ENCODE data around the gene EME2. TPM values are rescaled to one million over a fixed set of nuclear protein-coding genes. Genes with fewer than 3 reads are reported as not detected.
"Not testable (repeated sequence)": the region's sequence is repeated elsewhere in the genome, so short reads cannot be mapped to it uniquely, and the experiment has no call there.

EME2 gene
- total RNA-seq, 2 experiments from 2014 or later: 22.3 to 34.6 TPM

DNA sequence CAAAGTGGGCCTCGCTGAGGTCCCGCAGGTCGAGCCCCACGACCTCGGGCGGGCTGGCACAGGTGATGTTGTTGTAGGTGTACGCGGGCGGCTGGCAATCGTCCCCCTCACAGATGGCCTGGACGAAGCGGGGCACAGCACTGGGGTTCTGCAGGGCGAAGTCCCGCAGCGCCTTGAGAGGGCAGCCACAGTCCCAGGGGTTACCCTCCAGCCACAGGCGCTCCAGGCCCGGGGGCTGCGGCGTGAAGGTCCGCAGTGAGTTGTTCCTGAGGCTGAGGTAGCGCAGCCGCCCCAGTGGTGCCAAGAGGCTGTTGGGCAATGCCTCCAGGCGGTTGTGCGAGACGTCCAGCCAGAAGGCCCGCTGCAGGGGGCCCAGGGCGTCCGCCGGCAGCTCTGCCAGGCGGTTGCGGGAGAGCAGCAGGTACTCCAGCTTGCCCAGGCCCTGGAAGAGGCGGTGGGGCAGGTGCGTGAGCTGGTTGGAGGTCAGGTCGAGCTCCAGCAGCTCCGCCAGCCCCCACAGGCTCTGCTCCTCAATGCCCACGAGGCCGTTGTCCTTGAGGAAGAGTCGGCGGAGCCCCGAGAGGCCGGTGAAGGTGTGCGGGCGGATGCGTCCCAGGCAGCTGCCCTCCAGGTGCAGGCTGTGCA lies 18.1 kb downstream of the EME2 start:
- H3K4me1 Mint-ChIP-seq: no peaks in the 10 kb centered on the region
- CTCF ChIA-PET: no interaction called here
- no peaks in the 10 kb centered on the region for H3K36me3 Mint-ChIP-seq
- ATAC-seq: no peak
- no peaks in the 10 kb centered on the region for H3K27me3 Mint-ChIP-seq
- no peak overlapping the region for H3K27ac Mint-ChIP-seq
- no peak overlapping the region for H3K4me3 Mint-ChIP-seq
- no peak for DNase-seq
- H3K9me3 Mint-ChIP-seq (ENCODE audit: low read depth): no peaks in the 10 kb centered on the region

DNA sequence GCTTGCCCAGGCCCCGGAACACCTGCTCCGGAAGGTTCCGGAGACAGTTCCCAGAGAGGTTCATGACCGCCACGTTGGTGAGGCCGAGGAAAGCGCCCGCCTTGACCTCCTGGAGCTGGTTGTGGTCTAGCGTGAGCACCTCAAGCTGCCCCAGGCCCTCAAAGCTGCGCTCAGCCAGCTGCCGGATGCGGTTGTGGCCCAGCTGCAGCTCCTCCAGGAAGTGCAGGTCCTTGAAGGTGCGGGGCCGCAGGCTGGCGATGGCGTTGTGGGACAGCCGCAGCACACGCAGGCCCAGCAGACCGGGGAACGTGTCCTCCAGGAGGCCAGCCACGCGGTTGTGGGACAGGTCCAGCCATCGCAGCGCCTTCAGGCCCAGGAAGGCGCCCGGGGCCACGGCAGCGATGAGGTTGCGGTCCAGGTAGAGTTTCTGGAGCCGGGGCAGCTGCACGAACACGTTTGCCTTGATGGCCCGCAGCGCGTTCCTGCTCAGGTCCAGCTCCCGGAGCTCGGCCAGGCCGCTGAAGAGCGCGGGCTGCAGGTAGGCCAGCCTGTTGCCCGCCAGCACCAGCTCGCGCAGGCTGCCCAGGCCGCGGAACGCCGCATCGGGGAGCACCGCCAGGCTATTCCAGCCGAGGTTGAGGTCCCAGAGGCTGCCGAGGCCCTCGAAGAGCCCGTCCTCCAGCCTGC lies 18.8 kb downstream of the EME2 start:
- CTCF ChIA-PET: no interaction called here
- ATAC-seq (no peak), DNase-seq (no peak)
- Mint-ChIP-seq H3K27me3 (no peaks in the 10 kb centered on the region), H3K27ac (no peak overlapping the region), H3K36me3 (no peaks in the 10 kb centered on the region), H3K4me1 (no peaks in the 10 kb centered on the region), H3K4me3 (no peak overlapping the region), H3K9me3 (ENCODE audit: low read depth) (no peaks in the 10 kb centered on the region)

- peaks cover under 1% of the 10 kb centered on the region for H3K36me3 Mint-ChIP-seq
- no peaks in the 10 kb centered on the region for H3K4me1 Mint-ChIP-seq
- DNase-seq: no peak
- H3K9me3 Mint-ChIP-seq (ENCODE audit: low read depth): peaks cover under 1% of the 10 kb centered on the region
- no peak for ATAC-seq
- H3K4me3 Mint-ChIP-seq: no peak overlapping the region
- CTCF ChIA-PET: no interaction called here
- no peak overlapping the region for H3K27ac Mint-ChIP-seq
- no peaks in the 10 kb centered on the region for H3K27me3 Mint-ChIP-seq
Measured at GRCh38 chr16:1791943-1792812, 19.6 kb downstream of the EME2 start.

GRCh38 chr16:1792836-1793577 lies 20.4 kb downstream of the EME2 start:
- DNase-seq (no peak), ATAC-seq (no peak)
- CTCF ChIA-PET: no interaction called here
- no peaks in the 10 kb centered on the region for H3K27me3 Mint-ChIP-seq
- no peak overlapping the region for H3K27ac Mint-ChIP-seq
- H3K4me1 Mint-ChIP-seq: no peaks in the 10 kb centered on the region
- no peak overlapping the region for H3K4me3 Mint-ChIP-seq
- peaks cover 2% of the 10 kb centered on the region for H3K36me3 Mint-ChIP-seq
- peaks cover 3% of the 10 kb centered on the region for H3K9me3 Mint-ChIP-seq (ENCODE audit: low read depth)

DNA sequence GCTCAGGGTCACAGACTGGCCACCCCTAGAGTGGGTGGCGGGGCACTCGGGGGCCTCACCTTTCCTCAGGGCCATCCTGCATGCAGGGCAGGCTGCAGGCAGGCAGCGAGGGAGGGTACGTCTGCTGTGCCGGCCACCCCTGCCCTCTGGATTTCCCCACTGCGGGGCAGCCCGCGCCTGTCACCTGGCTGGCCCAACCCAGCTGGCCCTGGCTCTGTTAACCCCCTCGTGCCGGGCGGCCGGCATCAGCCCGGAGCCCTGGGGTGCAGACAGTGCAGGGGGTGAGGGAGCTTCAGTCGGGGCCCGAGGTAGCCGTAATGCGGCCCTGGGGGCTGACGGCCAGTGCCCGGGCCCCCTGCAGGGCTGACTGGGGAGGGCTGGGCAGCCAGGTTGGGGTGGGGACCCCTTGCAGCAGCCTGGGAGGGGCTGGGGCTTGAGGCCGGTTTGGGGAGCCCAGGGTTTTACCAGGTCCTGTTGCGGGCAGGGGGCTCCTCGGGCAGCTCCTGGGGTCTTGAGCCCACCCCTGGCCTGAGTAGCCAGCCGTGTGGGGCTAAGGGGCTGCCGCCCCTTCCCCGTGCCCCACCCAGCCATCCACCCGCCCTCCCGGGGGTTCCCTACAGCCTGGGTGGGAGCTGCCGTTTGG lies 21.1 kb downstream of the EME2 start, which contains the start of gene IGFALS:
TSS of gene IGFALS (minus strand) at position 128 of the 643 bp plus-strand sequence. CDS start at position 75, 53 bp downstream.
- H3K27me3 Mint-ChIP-seq: no peaks in the 10 kb centered on the region

DNA sequence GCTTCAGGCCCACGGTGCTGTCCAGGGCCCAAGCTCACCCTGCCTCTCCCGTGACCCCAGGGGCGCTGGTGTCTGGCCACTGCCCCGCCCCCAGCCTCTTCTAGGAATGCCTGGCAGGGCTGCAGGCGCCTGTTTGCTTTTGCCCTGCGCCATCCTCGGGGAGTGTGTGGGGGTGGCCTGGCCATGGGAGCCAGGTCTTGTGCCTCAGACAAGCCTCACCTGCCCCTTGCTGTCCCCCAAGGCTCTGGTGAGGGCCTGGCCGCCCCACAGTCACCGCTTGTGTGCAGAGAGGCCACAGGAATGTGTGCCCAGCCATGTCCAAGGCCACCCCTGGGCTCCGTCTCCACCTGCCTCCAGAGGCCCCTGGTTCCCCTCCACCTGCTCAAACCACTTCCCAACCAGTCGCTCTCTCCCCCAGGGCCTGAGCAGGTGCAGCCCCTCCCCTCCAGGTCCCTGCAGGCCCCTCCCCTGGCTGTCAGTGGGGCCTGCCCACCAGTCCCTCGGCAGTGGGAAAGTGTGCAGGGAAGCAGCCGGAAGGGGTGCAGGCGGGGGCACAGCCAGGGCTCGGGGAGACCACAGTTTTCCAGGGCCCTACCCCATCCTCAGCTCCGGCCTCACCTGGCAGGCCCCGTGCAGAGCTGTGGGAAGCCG lies 21.7 kb downstream of the EME2 start:
- CTCF ChIA-PET: no interaction called here
- no peak overlapping the region for H3K4me3 Mint-ChIP-seq
- ATAC-seq: no peak
- no peak overlapping the region for H3K27ac Mint-ChIP-seq
- H3K27me3 Mint-ChIP-seq: no peaks in the 10 kb centered on the region
- H3K4me1 Mint-ChIP-seq: no peaks in the 10 kb centered on the region
- peaks cover 6% of the 10 kb centered on the region for H3K9me3 Mint-ChIP-seq (ENCODE audit: low read depth)
- no peak for DNase-seq
- H3K36me3 Mint-ChIP-seq: peaks cover 2% of the 10 kb centered on the region

More for the DNA sequence above, 21.1 kb downstream of the EME2 start, which contains the start of gene IGFALS:
- CTCF ChIA-PET: no interaction called here
- Mint-ChIP-seq H3K4me3 (no peak within 1 kb of the TSS), H3K27ac (no peak within 1 kb of the TSS), H3K9me3 (ENCODE audit: low read depth) (peaks cover 3% of the 10 kb centered on the region), H3K4me1 (no peaks in the 10 kb centered on the region), H3K36me3 (peaks cover 2% of the 10 kb centered on the region)
- DNase-seq (no peak), ATAC-seq (no peak)

GRCh38 chr16:1794908-1795666 lies 22.5 kb downstream of the EME2 start:
- Mint-ChIP-seq H3K36me3 (peaks cover 4% of the 10 kb centered on the region), H3K9me3 (ENCODE audit: low read depth) (peaks cover 8% of the 10 kb centered on the region), H3K27me3 (no peaks in the 10 kb centered on the region), H3K4me3 (no peak overlapping the region), H3K4me1 (no peaks in the 10 kb centered on the region), H3K27ac (no peak overlapping the region)
- CTCF ChIA-PET: no interaction called here
- ATAC-seq (no peak), DNase-seq (no peak)

DNA sequence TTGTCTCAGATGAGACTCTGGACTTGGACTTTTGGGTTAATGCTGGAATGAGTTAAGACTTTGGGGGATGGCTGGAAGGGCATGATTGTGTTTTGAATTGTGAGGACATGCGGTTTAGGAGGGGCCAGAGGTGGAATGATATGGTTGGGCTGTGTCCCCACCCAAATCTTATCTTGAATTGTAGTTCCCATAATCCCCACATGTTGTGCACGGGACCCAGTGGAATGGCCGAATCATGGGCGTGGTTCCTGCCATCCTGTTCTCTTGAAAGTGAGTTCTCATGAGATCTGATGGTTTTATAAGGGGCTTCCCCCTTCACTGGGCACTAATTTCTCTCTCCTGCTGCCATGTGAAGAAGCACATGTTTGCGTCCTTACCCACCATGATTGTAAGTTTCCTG lies 26.7 kb downstream of the EME2 start:
- H3K4me1 Mint-ChIP-seq, ATAC-seq, CTCF ChIA-PET, H3K4me3 Mint-ChIP-seq, H3K27me3 Mint-ChIP-seq, H3K27ac Mint-ChIP-seq, DNase-seq, H3K36me3 Mint-ChIP-seq: not testable (repeated sequence)
- H3K9me3 Mint-ChIP-seq (ENCODE audit: low read depth): peaks cover 13% of the 10 kb centered on the region

DNA sequence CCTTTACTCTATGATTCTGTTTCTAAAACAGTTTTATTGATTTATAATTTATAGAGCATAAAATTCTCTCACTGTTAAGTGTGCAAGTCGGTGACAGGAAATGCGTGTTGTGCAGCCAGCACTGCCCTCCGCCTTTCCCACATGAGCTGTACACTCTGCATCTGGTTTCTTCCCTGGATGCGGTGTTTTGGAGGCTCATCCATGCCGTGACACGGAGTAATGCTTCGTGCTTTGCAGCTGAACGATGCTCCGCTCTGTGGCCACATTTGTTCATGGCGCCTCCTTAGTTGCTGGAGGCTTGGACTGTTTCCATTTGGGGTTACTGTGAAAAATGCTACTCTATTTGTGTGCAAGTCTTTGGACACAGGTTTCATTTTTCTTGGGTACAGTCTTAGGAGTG lies 28.1 kb downstream of the EME2 start:
- peaks cover 12% of the 10 kb centered on the region for H3K36me3 Mint-ChIP-seq
- H3K27ac Mint-ChIP-seq: no peak overlapping the region
- H3K4me3 Mint-ChIP-seq: no peak overlapping the region
- CTCF ChIA-PET: no interaction called here
- no peaks in the 10 kb centered on the region for H3K27me3 Mint-ChIP-seq
- DNase-seq (no peak), ATAC-seq (no peak)
- H3K9me3 Mint-ChIP-seq (ENCODE audit: low read depth): peaks cover 13% of the 10 kb centered on the region
- H3K4me1 Mint-ChIP-seq: no peaks in the 10 kb centered on the region

- Mint-ChIP-seq H3K4me3 (no peak overlapping the region), H3K4me1 (no peaks in the 10 kb centered on the region), H3K9me3 (ENCODE audit: low read depth) (peaks cover 3% of the 10 kb centered on the region)
Measured at GRCh38 chr16:1807626-1808025, 35.0 kb downstream of the EME2 start.

DNA sequence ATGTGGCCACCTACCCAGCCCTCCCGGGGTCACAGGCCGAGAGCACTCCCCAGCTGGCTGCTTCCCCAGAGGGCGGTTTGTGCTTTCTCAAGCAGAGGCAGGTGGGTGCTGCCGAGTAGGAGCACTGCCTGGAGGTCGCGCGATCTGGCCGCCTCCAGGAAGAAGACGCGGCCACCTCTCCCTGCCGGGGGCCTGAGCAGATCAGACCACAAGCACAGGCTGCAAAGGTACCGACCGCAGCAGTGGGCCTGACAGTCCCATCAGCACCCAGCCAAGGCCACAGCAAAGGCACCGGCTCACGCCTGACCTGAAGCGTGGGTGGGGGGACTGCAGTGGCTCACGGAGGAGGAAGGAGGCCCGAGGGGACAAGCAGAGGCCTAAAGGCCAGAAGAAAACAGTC lies 36.1 kb downstream of the EME2 start:
- Mint-ChIP-seq H3K27ac (no peak overlapping the region), H3K36me3 (peaks cover 20% of the 10 kb centered on the region), H3K27me3 (no peaks in the 10 kb centered on the region), H3K4me1 (no peaks in the 10 kb centered on the region), H3K9me3 (ENCODE audit: low read depth) (peaks cover 3% of the 10 kb centered on the region), H3K4me3 (no peak overlapping the region)
- no peak for DNase-seq
- ATAC-seq: no peak
- CTCF ChIA-PET: no interaction called here

More at GRCh38 chr16:1807626-1808025, 35.0 kb downstream of the EME2 start:
- ATAC-seq (no peak), DNase-seq (no peak)
- no peaks in the 10 kb centered on the region for H3K27me3 Mint-ChIP-seq
- peaks cover 20% of the 10 kb centered on the region for H3K36me3 Mint-ChIP-seq
- CTCF ChIA-PET: no interaction called here
- no peak overlapping the region for H3K27ac Mint-ChIP-seq

DNA sequence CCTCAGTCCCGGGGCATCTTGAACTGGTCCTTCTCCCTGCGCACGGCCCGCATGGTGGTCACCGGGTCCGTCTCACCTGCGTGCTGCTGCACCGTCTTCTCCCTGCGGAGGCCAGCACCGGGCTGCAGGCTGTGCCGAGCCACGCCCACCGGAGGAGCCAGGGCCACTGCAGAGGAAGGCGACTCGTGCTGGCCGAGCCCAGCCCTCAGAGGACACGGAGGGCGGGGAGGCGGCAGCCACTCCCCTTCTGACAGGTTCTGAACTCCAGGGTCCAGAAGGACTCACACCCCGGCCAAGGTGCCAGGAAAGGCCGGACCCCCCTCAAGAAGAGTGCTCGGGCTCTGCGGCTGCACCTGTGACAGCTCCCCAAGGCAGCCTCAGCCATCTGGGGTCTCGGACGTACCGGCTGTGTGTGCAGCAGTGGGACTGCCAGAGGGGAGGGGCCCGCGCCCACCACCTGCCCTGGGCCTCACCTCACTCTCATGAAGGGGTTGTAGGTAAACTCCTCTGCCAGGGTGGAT lies 36.7 kb downstream of the EME2 start:
- no peaks in the 10 kb centered on the region for H3K27me3 Mint-ChIP-seq
- CTCF ChIA-PET: no interaction called here
- DNase-seq (no peak), ATAC-seq (no peak)
- H3K4me3 Mint-ChIP-seq: no peak overlapping the region
- H3K4me1 Mint-ChIP-seq: no peaks in the 10 kb centered on the region
- H3K9me3 Mint-ChIP-seq (ENCODE audit: low read depth): peaks cover 3% of the 10 kb centered on the region
- peaks cover 19% of the 10 kb centered on the region for H3K36me3 Mint-ChIP-seq
- no peak overlapping the region for H3K27ac Mint-ChIP-seq

Data from activated CD8-positive, alpha-beta memory T cell treated with anti-CD3 and anti-CD28 coated beads, Interleukin-2, amount 10 ng/mL, durations not matched to agents 7 days and 5 days (primary cell).